Liver (tissue), 9 donors: ENCODE data around the gene P2RY14. TPM values are rescaled to one million over a fixed set of nuclear protein-coding genes. Genes with fewer than 3 reads are reported as not detected.
A peak's percentile ranks its signal among the peaks of the same experiment; 100 is the strongest.

Experiments used
- DNase-seq: peaks from one replicate; pipeline ENCODE4 v3.0.0-alpha.2; 2017; ENCODE audit warnings: low spot score
- H3K27ac ChIP-seq, 2 donors: one replicate each; pipeline ENCODE4 v1.7.0; 2013; ENCODE audit warnings: inconsistent platforms in 2 of 2, low read length in 2 of 2, control low read depth in 1 of 2, low read depth in 1 of 2, mild to moderate bottlenecking in 1 of 2
- H3K27me3 ChIP-seq, 4 donors: one replicate each; pipeline versions ENCODE4 v1.6.1 to v1.7.0; 2013; ENCODE audit warnings: low read length in 3 of 4, inconsistent platforms in 1 of 4, mild to moderate bottlenecking in 1 of 4, moderate library complexity in 1 of 4; ENCODE audit not compliant: control insufficient read depth in 4 of 4, insufficient read depth in 4 of 4
- H3K36me3 ChIP-seq, 4 donors: one replicate each; pipeline versions ENCODE4 v1.6.1 to v1.7.0; 2013; ENCODE audit warnings: low read length in 3 of 4, mild to moderate bottlenecking in 3 of 4, low read depth in 1 of 4, moderate library complexity in 1 of 4; ENCODE audit not compliant: control insufficient read depth in 4 of 4, insufficient read depth in 3 of 4
- H3K4me1 ChIP-seq, 4 donors: one replicate each; pipeline versions ENCODE4 v1.6.1 to v1.7.0; 2013; ENCODE audit warnings: low read length in 3 of 4, mild to moderate bottlenecking in 3 of 4, moderate library complexity in 1 of 4; ENCODE audit not compliant: control insufficient read depth in 4 of 4, insufficient read depth in 4 of 4
- H3K4me3 ChIP-seq, 3 donors: one replicate each; pipeline versions ENCODE4 v1.6.1 to v1.7.0; 2013; ENCODE audit warnings: low read length in 3 of 3, control low read depth in 1 of 3, low read depth in 1 of 3, mild to moderate bottlenecking in 1 of 3
- H3K9ac ChIP-seq, 2 donors: one replicate each; pipeline ENCODE4 v1.7.0; 2013; ENCODE audit warnings: low read length in 2 of 2, mild to moderate bottlenecking in 2 of 2, moderate library complexity in 2 of 2, control low read depth in 1 of 2, low read depth in 1 of 2
- H3K9me3 ChIP-seq, 4 donors: one replicate each; pipeline versions ENCODE4 v1.6.1 to v1.7.0; 2013; ENCODE audit warnings: low read length in 3 of 4; ENCODE audit not compliant: control insufficient read depth in 4 of 4
- EGR1 ChIP-seq, 2 donors: IDR thresholded peaks; 2 replicates each; pipeline ENCODE4 v1.6.1; 2016 to 2018; ENCODE audit warnings: antibody characterized with exemption in 2 of 2, low read depth in 2 of 2
- FOXA1 ChIP-seq: IDR thresholded peaks from 2 replicates; pipeline ENCODE4 v1.6.1; 2016; ENCODE audit warnings: antibody characterized with exemption
- FOXA2 ChIP-seq: IDR thresholded peaks from 2 replicates; pipeline ENCODE4 v1.6.1; 2016; ENCODE audit warnings: antibody characterized with exemption
- GABPA ChIP-seq, 2 donors: IDR thresholded peaks in 1 of 2; conservative IDR thresholded peaks in 1 of 2; 2 replicates each; pipeline ENCODE4 v1.6.1; 2016; ENCODE audit warnings: antibody characterized with exemption in 2 of 2, mild to moderate bottlenecking in 1 of 2, moderate library complexity in 1 of 2
- HNF4A ChIP-seq, 2 donors: conservative IDR thresholded peaks; 2 replicates each; pipeline ENCODE4 v1.6.1; 2016; ENCODE audit warnings: antibody characterized with exemption in 2 of 2, mild to moderate bottlenecking in 2 of 2
- HNF4G ChIP-seq: IDR thresholded peaks from 2 replicates; pipeline ENCODE4 v1.6.1; 2016; ENCODE audit warnings: antibody characterized with exemption
- JUND ChIP-seq, 2 donors: IDR thresholded peaks; 2 replicates each; pipeline ENCODE4 v1.6.1; 2016; ENCODE audit warnings: antibody characterized with exemption in 2 of 2
- MAX ChIP-seq: IDR thresholded peaks from 2 replicates; pipeline ENCODE4 v1.6.1; 2016; ENCODE audit warnings: antibody characterized with exemption
- NR2F2 ChIP-seq: IDR thresholded peaks from 2 replicates; pipeline ENCODE4 v1.6.1; 2016; ENCODE audit warnings: antibody characterized with exemption
- RAD21 ChIP-seq, 2 donors: IDR thresholded peaks; 2 replicates each; pipeline ENCODE4 v1.6.1; 2016; ENCODE audit warnings: antibody characterized with exemption in 2 of 2, mild to moderate bottlenecking in 2 of 2
- RXRA ChIP-seq, 2 donors: IDR thresholded peaks; 2 replicates each; pipeline ENCODE4 v1.6.1; 2017 to 2018; ENCODE audit warnings: antibody characterized with exemption in 2 of 2, mild to moderate bottlenecking in 1 of 2
- SP1 ChIP-seq: IDR thresholded peaks from 2 replicates; pipeline ENCODE4 v1.6.1; 2018; ENCODE audit warnings: antibody characterized with exemption, mild to moderate bottlenecking
- TAF1 ChIP-seq: conservative IDR thresholded peaks from 2 replicates; pipeline ENCODE4 v1.6.1; 2016; ENCODE audit warnings: antibody characterized with exemption, mild to moderate bottlenecking
- YY1 ChIP-seq: IDR thresholded peaks from 2 replicates; pipeline ENCODE4 v1.6.1; 2016; ENCODE audit warnings: antibody characterized with exemption, mild to moderate bottlenecking
- WGBS: extraction: QIAGEN DNeasy Blood & Tissue Kit; methylation state at CpG from one replicate; pipeline ENCODE4 v1.1.7; 2013; 5-methylcytosine and 5-hydroxymethylcytosine counted together
- polyA plus RNA-seq, 2 donors: library from polyadenylated mRNA; stranded (reverse) in 1 of 2; unstranded in 1 of 2; fragments of 200-250 nt in 1 of 2; fragments of >200 nt in 1 of 2; fragmentation: Nextera tagmentation in 1 of 2; extraction: Ambion mirVana in 1 of 2; gene quantifications; one replicate each; pipeline versions ENCODE4 v1.2.1 to v1.2.3, GENCODE V29; 2013 to 2015
- total RNA-seq, 2 donors: library from RNA; depleted of rRNA; stranded (reverse); fragments of >200 nt; gene quantifications; one replicate each; pipeline ENCODE4 v1.2.3, GENCODE V29; 2014
- TF ChIP-seq, protein P1 (sequence below): IDR thresholded peaks from 2 replicates; pipeline ENCODE4 v1.6.1; 2016; ENCODE audit warnings: antibody characterized with exemption
- TF ChIP-seq, protein P2 (sequence below): IDR thresholded peaks from 2 replicates; pipeline ENCODE4 v1.6.1; 2016; ENCODE audit warnings: antibody characterized with exemption, mild to moderate bottlenecking
- TF ChIP-seq, protein P3 (sequence below): IDR thresholded peaks from 2 replicates; pipeline ENCODE4 v1.6.1; 2016; ENCODE audit warnings: antibody characterized with exemption
- TF ChIP-seq, protein P4 (sequence below): fragments of 150-350 bp; IDR thresholded peaks from 2 replicates; pipeline ENCODE4 v1.5.1; 2017; ENCODE audit warnings: improper control_type of control experiment, low read depth, low read length; ENCODE audit not compliant: missing input control
- donor health status: healthy.
- donor health status: healthy.
- donor health status: healthy.
- donor health status: healthy.
- donor health status: healthy.

P2RY14 gene
- total and polyA plus RNA-seq, 4 donors = 0.10 to 0.37 (median 0.22) TPM

GRCh38 chr3:151197981-151198767 lies 80.2 kb downstream of the P2RY14 start:
- Histone ChIP-seq H3K9ac (no peak overlapping the region), H3K9me3 (no peaks in the 10 kb centered on the region), H3K27ac (no peak overlapping the region), H3K4me3 (no peak overlapping the region), H3K4me1 (peaks cover 5 to 16% (median 11%) of the 10 kb centered on the region in 4 donors), H3K27me3 (no peaks in the 10 kb centered on the region), H3K36me3 (no peaks in the 10 kb centered on the region)
- no peak for TF ChIP-seq EGR1 (IDR thresholded peaks at IDR 0.05; ENCODE audit: low read depth in 2 of 2)
- no peak for TF ChIP-seq GABPA (IDR thresholded peaks at IDR 0.05 in 1 of 2, conservative IDR thresholded peaks at IDR 0.05 in 1 of 2)
- TF ChIP-seq SP1 = peak; percentile 83
- no peak for TF ChIP-seq FOXA2
- TF ChIP-seq, protein P1, sequence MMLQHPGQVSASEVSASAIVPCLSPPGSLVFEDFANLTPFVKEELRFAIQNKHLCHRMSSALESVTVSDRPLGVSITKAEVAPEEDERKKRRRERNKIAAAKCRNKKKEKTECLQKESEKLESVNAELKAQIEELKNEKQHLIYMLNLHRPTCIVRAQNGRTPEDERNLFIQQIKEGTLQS = no peak
- TF ChIP-seq RAD21 (IDR thresholded peaks at IDR 0.05) = no peak
- TF ChIP-seq NR2F2 = peak; percentile 76
- peak; percentile 62 to 63 for TF ChIP-seq JUND (IDR thresholded peaks at IDR 0.05)
- TF ChIP-seq FOXA1 = no peak
- TF ChIP-seq, protein P2, sequence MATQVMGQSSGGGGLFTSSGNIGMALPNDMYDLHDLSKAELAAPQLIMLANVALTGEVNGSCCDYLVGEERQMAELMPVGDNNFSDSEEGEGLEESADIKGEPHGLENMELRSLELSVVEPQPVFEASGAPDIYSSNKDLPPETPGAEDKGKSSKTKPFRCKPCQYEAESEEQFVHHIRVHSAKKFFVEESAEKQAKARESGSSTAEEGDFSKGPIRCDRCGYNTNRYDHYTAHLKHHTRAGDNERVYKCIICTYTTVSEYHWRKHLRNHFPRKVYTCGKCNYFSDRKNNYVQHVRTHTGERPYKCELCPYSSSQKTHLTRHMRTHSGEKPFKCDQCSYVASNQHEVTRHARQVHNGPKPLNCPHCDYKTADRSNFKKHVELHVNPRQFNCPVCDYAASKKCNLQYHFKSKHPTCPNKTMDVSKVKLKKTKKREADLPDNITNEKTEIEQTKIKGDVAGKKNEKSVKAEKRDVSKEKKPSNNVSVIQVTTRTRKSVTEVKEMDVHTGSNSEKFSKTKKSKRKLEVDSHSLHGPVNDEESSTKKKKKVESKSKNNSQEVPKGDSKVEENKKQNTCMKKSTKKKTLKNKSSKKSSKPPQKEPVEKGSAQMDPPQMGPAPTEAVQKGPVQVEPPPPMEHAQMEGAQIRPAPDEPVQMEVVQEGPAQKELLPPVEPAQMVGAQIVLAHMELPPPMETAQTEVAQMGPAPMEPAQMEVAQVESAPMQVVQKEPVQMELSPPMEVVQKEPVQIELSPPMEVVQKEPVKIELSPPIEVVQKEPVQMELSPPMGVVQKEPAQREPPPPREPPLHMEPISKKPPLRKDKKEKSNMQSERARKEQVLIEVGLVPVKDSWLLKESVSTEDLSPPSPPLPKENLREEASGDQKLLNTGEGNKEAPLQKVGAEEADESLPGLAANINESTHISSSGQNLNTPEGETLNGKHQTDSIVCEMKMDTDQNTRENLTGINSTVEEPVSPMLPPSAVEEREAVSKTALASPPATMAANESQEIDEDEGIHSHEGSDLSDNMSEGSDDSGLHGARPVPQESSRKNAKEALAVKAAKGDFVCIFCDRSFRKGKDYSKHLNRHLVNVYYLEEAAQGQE = peak; percentile 30
- TF ChIP-seq, protein P3, sequence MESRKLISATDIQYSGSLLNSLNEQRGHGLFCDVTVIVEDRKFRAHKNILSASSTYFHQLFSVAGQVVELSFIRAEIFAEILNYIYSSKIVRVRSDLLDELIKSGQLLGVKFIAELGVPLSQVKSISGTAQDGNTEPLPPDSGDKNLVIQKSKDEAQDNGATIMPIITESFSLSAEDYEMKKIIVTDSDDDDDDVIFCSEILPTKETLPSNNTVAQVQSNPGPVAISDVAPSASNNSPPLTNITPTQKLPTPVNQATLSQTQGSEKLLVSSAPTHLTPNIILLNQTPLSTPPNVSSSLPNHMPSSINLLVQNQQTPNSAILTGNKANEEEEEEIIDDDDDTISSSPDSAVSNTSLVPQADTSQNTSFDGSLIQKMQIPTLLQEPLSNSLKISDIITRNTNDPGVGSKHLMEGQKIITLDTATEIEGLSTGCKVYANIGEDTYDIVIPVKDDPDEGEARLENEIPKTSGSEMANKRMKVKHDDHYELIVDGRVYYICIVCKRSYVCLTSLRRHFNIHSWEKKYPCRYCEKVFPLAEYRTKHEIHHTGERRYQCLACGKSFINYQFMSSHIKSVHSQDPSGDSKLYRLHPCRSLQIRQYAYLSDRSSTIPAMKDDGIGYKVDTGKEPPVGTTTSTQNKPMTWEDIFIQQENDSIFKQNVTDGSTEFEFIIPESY = peak; percentile 73
- no peak for TF ChIP-seq TAF1
- TF ChIP-seq YY1 = peak; percentile 84
- TF ChIP-seq HNF4A (conservative IDR thresholded peaks at IDR 0.05) = peak; percentile 97
- peak; percentile 68 for TF ChIP-seq MAX
- peak; percentile 89 for TF ChIP-seq HNF4G
- TF ChIP-seq, protein P4, sequence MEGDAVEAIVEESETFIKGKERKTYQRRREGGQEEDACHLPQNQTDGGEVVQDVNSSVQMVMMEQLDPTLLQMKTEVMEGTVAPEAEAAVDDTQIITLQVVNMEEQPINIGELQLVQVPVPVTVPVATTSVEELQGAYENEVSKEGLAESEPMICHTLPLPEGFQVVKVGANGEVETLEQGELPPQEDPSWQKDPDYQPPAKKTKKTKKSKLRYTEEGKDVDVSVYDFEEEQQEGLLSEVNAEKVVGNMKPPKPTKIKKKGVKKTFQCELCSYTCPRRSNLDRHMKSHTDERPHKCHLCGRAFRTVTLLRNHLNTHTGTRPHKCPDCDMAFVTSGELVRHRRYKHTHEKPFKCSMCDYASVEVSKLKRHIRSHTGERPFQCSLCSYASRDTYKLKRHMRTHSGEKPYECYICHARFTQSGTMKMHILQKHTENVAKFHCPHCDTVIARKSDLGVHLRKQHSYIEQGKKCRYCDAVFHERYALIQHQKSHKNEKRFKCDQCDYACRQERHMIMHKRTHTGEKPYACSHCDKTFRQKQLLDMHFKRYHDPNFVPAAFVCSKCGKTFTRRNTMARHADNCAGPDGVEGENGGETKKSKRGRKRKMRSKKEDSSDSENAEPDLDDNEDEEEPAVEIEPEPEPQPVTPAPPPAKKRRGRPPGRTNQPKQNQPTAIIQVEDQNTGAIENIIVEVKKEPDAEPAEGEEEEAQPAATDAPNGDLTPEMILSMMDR = no peak
- TF ChIP-seq RXRA (IDR thresholded peaks at IDR 0.05) = peak; percentile 71 to 75
- no peak for DNase-seq
- WGBS = 34% methylated on average over 6 of the region's 6 CpGs
